A549 (cell line): ENCODE measurements around the gene FAM114A2.
A peak's percentile ranks its signal among the peaks of the same experiment; 100 is the strongest.

Experiments
- CTCF ChIP-seq: fragments of >200 bp; sonication (Bioruptor Twin); formaldehyde crosslinking; IDR thresholded peaks from 3 replicates; pipeline ENCODE4 v1.5.1; 2016
- EHF ChIP-seq: fragments of 250-450 bp; sonication (Bioruptor Pico); IDR thresholded peaks from 2 replicates; pipeline ENCODE4 v1.5.0; 2020; ENCODE audit warnings: mild to moderate bottlenecking
- KDM1A ChIP-seq: fragments of 200-600 bp; sonication (generic); IDR thresholded peaks from 2 replicates; pipeline ENCODE4 v1.6.1; 2016; ENCODE audit warnings: low read depth, mild to moderate bottlenecking
- POLR2A ChIP-seq: IDR thresholded peaks from 2 replicates; pipeline ENCODE4 v1.6.1; 2012; ENCODE audit warnings: mild to moderate bottlenecking, low read length
- RARB ChIP-seq: fragments of 250-450 bp; sonication (Bioruptor Pico); IDR thresholded peaks from 2 replicates; pipeline ENCODE4 v1.8.0; 2021; ENCODE audit warnings: mild to moderate bottlenecking, moderate library complexity
- REST ChIP-seq: fragments of 200-600 bp; sonication (generic); IDR thresholded peaks from 2 replicates; pipeline ENCODE4 v1.6.1; 2016; ENCODE audit warnings: antibody characterized with exemption, mild to moderate bottlenecking, moderate library complexity
- ZC3H11A ChIP-seq: fragments of 450-650 bp; IDR thresholded peaks from 2 replicates; pipeline ENCODE4 v1.6.1; 2014; ENCODE audit warnings: antibody characterized with exemption, mild to moderate bottlenecking
- TF ChIP-seq, protein P1 (sequence below): fragments of 150-350 bp; IDR thresholded peaks from 2 replicates; pipeline ENCODE4 v1.6.1; 2014; ENCODE audit warnings: low read depth, mild to moderate bottlenecking, low read length

- TF ChIP-seq CTCF (peak; percentile 92), ZC3H11A (no peak), POLR2A (no peak), REST (no peak), EHF (CRISPR knock-in tag) (no peak), RARB (CRISPR knock-in tag) (no peak), KDM1A (no peak)
- TF ChIP-seq, protein P1, sequence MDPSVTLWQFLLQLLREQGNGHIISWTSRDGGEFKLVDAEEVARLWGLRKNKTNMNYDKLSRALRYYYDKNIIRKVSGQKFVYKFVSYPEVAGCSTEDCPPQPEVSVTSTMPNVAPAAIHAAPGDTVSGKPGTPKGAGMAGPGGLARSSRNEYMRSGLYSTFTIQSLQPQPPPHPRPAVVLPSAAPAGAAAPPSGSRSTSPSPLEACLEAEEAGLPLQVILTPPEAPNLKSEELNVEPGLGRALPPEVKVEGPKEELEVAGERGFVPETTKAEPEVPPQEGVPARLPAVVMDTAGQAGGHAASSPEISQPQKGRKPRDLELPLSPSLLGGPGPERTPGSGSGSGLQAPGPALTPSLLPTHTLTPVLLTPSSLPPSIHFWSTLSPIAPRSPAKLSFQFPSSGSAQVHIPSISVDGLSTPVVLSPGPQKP = no peak
These were observed 64.4 kb downstream of the FAM114A2 start for GRCh38 chr5:153974131-153974812.
